Activated naive CD4-positive, alpha-beta T cell treated with anti-CD3 and anti-CD28 coated beads, Interleukin-2, amount 50 U/mL, for 16 hours (primary cell): Measurements from ENCODE around the gene CCDC27.

ENCODE experiments used
- DNase-seq: peaks from one replicate; pipeline ENCODE4 v3.0.0-alpha.2; 2020

The CCDC27 gene

GRCh38 chr1:3721955-3722465 is 30.2 kb upstream of the CCDC27 start:
- DNase-seq: no peak

GRCh38 chr1:3722846-3723245 is 29.4 kb upstream of the CCDC27 start:
- DNase-seq: no peak

GRCh38 chr1:3724416-3725030 is 27.7 kb upstream of the CCDC27 start:
- peak; percentile 81 for DNase-seq

GRCh38 chr1:3725366-3725765 is 26.9 kb upstream of the CCDC27 start:
- no peak for DNase-seq

- DNase-seq: no peak
These were observed 25.0 kb upstream of the CCDC27 start for GRCh38 chr1:3727042-3727824.

- DNase-seq: no peak
These were observed 24.1 kb upstream of the CCDC27 start for GRCh38 chr1:3727825-3728776.

GRCh38 chr1:3729594-3730542 is 22.4 kb upstream of the CCDC27 start:
- no peak for DNase-seq

GRCh38 chr1:3730543-3731247 is 21.6 kb upstream of the CCDC27 start:
- no peak for DNase-seq

GRCh38 chr1:3731583-3732433 is 20.4 kb upstream of the CCDC27 start:
- no peak for DNase-seq

GRCh38 chr1:3732434-3733093 is 19.7 kb upstream of the CCDC27 start:
- DNase-seq: no peak

GRCh38 chr1:3733094-3733882 is 19.0 kb upstream of the CCDC27 start:
- no peak for DNase-seq

- DNase-seq: no peak
These were observed 18.2 kb upstream of the CCDC27 start for GRCh38 chr1:3733883-3734589.

- no peak for DNase-seq
These were observed 17.6 kb upstream of the CCDC27 start for GRCh38 chr1:3734602-3735001.

- no peak for DNase-seq
These were observed 17.1 kb upstream of the CCDC27 start for GRCh38 chr1:3735027-3735681.

GRCh38 chr1:3735688-3736087 is 16.6 kb upstream of the CCDC27 start:
- DNase-seq: no peak

- no peak for DNase-seq
These were observed 16.1 kb upstream of the CCDC27 start for GRCh38 chr1:3736131-3736561.

- no peak for DNase-seq
These were observed 15.5 kb upstream of the CCDC27 start for GRCh38 chr1:3736708-3737107.

GRCh38 chr1:3738943-3739342 is 13.3 kb upstream of the CCDC27 start:
- DNase-seq: no peak
